Neutrophil (primary cell): ENCODE results near the gene AMBRA1.

Experiments used
- H3K27ac ChIP-seq: fragments of 200-600 bp; sonication (generic); 2 replicates; pipeline ENCODE4 v1.5.1; 2016; ENCODE audit warnings: mild to moderate bottlenecking, moderate library complexity
- H3K27me3 ChIP-seq: fragments of 200-600 bp; sonication (generic); 2 replicates; pipeline ENCODE4 v1.6.0; 2016; ENCODE audit warnings: mild to moderate bottlenecking
- H3K36me3 ChIP-seq: fragments of 200-600 bp; sonication (generic); 2 replicates; pipeline ENCODE4 v1.5.1; 2017
- H3K4me1 ChIP-seq, 2 experiments: fragments of 200-600 bp in 1 of 2; sonication (generic) in 1 of 2; 1 replicate in 1 of 2; 2 replicates in 1 of 2; pipeline versions ENCODE4 v1.5.1 to v1.6.1; 2013 to 2016; ENCODE audit warnings: low read depth in 1 of 2, low read length in 1 of 2, mild to moderate bottlenecking in 1 of 2, moderate library complexity in 1 of 2; ENCODE audit not compliant: control insufficient read depth in 1 of 2, insufficient read depth in 1 of 2
- H3K4me3 ChIP-seq, 2 experiments: fragments of 200-600 bp in 1 of 2; sonication (generic) in 1 of 2; 1 replicate in 1 of 2; 2 replicates in 1 of 2; pipeline ENCODE4 v1.5.1; 2013 to 2016; ENCODE audit warnings: low read depth in 1 of 2, low read length in 1 of 2, mild to moderate bottlenecking in 1 of 2, moderate library complexity in 1 of 2
- H3K9me3 ChIP-seq: fragments of 200-600 bp; sonication (generic); 2 replicates; pipeline ENCODE4 v1.5.1; 2016
- TF ChIP-seq, protein P1 (sequence below): fragments of 200-600 bp; sonication (generic); IDR thresholded peaks from 2 replicates; pipeline ENCODE4 v1.5.1; 2016; ENCODE audit warnings: antibody characterized with exemption

The AMBRA1 gene

DNA sequence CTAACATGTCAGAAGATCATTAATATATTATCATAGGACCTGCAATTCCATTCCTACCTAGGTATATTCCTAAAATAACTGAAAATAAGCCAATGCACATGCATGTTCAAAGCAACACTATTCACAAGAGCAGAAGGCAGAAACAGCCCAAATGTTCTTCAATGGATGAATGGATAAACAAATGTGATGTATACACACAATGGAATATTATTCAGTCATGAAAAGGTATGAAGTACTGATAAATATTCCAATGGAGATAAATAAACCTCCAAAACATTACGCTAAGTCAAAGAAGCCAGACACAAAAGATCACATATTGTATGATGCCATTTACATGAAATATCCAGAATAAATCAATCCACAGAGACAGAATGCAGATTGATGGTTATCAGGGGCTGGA, 16.8 kb downstream of the AMBRA1 start:
- Histone ChIP-seq H3K27ac (no peak overlapping the region), H3K4me3 (no peak overlapping the region), H3K9me3 (no peaks in the 10 kb centered on the region), H3K36me3 (no peaks in the 10 kb centered on the region), H3K27me3 (no peaks in the 10 kb centered on the region), H3K4me1 (peaks cover 10 to 11% of the 10 kb centered on the region in 2 experiments)
- TF ChIP-seq, protein P1, sequence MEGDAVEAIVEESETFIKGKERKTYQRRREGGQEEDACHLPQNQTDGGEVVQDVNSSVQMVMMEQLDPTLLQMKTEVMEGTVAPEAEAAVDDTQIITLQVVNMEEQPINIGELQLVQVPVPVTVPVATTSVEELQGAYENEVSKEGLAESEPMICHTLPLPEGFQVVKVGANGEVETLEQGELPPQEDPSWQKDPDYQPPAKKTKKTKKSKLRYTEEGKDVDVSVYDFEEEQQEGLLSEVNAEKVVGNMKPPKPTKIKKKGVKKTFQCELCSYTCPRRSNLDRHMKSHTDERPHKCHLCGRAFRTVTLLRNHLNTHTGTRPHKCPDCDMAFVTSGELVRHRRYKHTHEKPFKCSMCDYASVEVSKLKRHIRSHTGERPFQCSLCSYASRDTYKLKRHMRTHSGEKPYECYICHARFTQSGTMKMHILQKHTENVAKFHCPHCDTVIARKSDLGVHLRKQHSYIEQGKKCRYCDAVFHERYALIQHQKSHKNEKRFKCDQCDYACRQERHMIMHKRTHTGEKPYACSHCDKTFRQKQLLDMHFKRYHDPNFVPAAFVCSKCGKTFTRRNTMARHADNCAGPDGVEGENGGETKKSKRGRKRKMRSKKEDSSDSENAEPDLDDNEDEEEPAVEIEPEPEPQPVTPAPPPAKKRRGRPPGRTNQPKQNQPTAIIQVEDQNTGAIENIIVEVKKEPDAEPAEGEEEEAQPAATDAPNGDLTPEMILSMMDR = no peak

DNA sequence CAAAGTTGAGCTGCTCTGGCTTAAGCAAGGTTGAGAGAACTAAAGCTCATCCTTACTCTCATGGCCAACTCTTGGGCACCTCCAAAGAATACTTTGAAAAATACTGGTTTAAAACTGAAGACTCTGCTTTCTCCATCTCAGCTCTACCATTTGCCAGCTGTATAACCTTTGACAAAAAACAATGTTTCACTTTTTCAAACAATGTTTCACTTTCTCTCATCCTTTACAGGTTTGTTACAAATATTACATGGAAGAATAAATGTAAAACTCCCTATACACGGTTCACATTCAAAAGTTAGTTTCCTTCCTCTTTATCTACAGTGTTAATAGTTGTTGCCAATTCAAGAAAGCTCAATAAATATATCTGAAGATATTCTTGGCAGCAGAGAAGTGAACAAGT, 19.2 kb downstream of the AMBRA1 start:
- TF ChIP-seq, protein P1 = no peak
- Histone ChIP-seq H3K4me3 (no peak overlapping the region), H3K36me3 (no peaks in the 10 kb centered on the region), H3K27me3 (no peaks in the 10 kb centered on the region), H3K4me1 (peaks cover 11 to 15% of the 10 kb centered on the region in 2 experiments), H3K9me3 (no peaks in the 10 kb centered on the region), H3K27ac (no peak overlapping the region)

DNA sequence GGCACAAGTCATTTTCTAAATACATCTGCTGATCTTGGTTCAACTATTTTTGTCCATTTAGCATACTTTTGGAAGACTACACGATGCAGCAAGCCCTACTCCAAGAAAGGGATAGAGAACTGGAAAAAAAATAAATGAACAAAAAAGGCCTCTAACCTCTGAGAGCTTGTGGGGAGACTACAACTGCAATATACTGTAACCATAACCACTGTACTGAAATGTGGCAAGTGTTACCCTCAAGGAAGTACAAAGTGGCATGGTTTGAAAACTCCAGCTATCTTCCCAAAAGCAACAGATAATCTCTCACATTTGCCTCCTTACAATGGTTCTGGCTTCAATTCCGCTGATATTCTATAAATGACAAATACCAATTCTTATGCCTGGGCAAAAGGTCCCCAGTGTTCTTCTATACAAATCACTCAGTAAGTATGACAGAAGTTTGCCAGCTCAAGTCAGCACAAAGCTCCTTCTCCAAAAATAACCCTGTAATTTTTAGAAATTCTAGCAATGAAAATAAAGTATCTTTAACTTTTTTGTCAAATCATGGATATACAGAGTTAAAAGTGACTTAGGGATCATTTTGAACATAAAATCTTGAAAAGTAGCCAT, 22.9 kb downstream of the AMBRA1 start:
- Histone ChIP-seq H3K36me3 (no peaks in the 10 kb centered on the region), H3K4me3 (no peak overlapping the region), H3K4me1 (peaks cover 1 to 5% of the 10 kb centered on the region in 2 experiments), H3K27ac (no peak overlapping the region), H3K27me3 (no peaks in the 10 kb centered on the region), H3K9me3 (no peaks in the 10 kb centered on the region)
- TF ChIP-seq, protein P1 = no peak

DNA sequence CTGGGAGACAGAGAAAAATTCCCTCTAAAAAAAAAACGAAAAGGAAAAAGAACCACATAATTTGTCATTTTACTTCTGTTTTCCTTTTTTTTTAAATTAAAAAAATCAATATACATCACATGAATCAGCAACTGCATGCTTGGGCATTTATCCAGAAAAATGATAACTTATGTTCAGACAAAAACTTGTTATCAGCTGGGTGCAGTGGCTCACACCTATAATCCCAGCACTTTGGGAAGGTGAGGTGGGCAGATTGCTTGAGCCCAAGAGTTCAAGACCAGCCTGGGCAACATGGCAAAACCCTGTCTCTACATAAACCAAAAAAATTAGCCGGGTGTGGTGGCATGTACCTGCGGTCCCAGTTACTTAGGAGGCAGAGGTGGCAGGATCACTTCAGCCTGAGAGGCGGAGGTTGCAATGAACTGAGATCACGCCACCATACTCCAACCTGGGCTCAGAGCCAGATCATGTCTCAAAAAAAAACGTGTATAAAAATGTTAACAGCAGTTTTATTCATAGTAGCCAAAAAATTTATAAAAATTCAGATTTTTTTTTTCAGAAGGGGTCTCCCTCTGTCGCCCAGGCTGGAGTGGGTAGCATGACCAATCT, 28.5 kb downstream of the AMBRA1 start:
- Histone ChIP-seq H3K36me3 (no peaks in the 10 kb centered on the region), H3K27ac (no peak overlapping the region), H3K4me3 (no peak overlapping the region), H3K27me3 (no peaks in the 10 kb centered on the region), H3K9me3 (no peaks in the 10 kb centered on the region), H3K4me1 (peaks cover 11 to 12% of the 10 kb centered on the region in 2 experiments)
- TF ChIP-seq, protein P1 = no peak

DNA sequence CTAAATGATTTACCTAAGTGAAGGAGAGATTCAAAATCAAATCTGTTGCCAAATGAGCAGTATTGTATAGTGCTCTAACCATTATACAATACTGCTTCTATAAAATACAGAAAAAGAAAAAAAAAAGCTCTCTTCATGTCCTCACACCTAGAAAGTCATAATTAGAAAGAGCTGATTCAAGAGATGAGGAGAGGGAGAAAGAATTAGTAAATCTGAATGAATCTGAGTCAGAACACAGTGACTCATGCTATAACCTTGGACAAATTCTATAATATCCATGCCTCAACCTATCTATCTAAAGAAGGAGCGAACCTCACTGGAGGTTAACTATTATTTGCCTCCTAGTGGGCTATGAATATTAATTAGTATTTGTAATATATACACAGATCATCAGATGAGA, 29.4 kb downstream of the AMBRA1 start:
- peaks cover 11 to 20% of the 10 kb centered on the region in 2 experiments for H3K4me1 ChIP-seq
- no peak overlapping the region for H3K27ac ChIP-seq
- H3K27me3 ChIP-seq = no peaks in the 10 kb centered on the region
- H3K4me3 ChIP-seq = no peak overlapping the region
- H3K9me3 ChIP-seq = no peaks in the 10 kb centered on the region
- H3K36me3 ChIP-seq = no peaks in the 10 kb centered on the region
- TF ChIP-seq, protein P1 = no peak
